NCI-H1436 treated with DMSO at 0.1 percent for 48 hours (cell line): ENCODE results near the gene CD72.
"Not testable (repeated sequence)": the region's sequence is repeated elsewhere in the genome, so short reads cannot be mapped to it uniquely, and the experiment has no call there.

Source experiments
- DNase-seq: peaks from one replicate; lab custom pipeline; 2025; lab: John Stamatoyannopoulos, UW

The CD72 gene

GRCh38 chr9:35649431-35650340 lies 31.5 kb upstream of the CD72 start:
- no peak for DNase-seq

GRCh38 chr9:35646533-35647265 lies 28.5 kb upstream of the CD72 start:
- DNase-seq, result peak; percentile 62

GRCh38 chr9:35646153-35646532 lies 27.9 kb upstream of the CD72 start:
- no peak for DNase-seq

GRCh38 chr9:35645736-35646135 lies 27.5 kb upstream of the CD72 start:
- not testable (repeated sequence) for DNase-seq

GRCh38 chr9:35643046-35643445 lies 24.8 kb upstream of the CD72 start:
- DNase-seq, result no peak

GRCh38 chr9:35641478-35641877 lies 23.3 kb upstream of the CD72 start:
- not testable (repeated sequence) for DNase-seq

- DNase-seq, result not testable (repeated sequence)
Observed at GRCh38 chr9:35640431-35640830, 22.2 kb upstream of the CD72 start.

- no peak for DNase-seq
Observed at GRCh38 chr9:35639631-35640030, 21.4 kb upstream of the CD72 start.

- DNase-seq, result not testable (repeated sequence)
Observed at GRCh38 chr9:35639225-35639624, 21.0 kb upstream of the CD72 start.

GRCh38 chr9:35638751-35639150 lies 20.5 kb upstream of the CD72 start:
- not testable (repeated sequence) for DNase-seq

- DNase-seq, result not testable (repeated sequence)
Observed at GRCh38 chr9:35637427-35637955, 19.3 kb upstream of the CD72 start.

- not testable (repeated sequence) for DNase-seq
Observed at GRCh38 chr9:35636877-35637246, 18.6 kb upstream of the CD72 start.

GRCh38 chr9:35636135-35636876 lies 18.1 kb upstream of the CD72 start:
- no peak for DNase-seq

- no peak for DNase-seq
Observed at GRCh38 chr9:35635730-35636129, 17.5 kb upstream of the CD72 start.

GRCh38 chr9:35629597-35629996 lies 11.4 kb upstream of the CD72 start:
- DNase-seq, result no peak

GRCh38 chr9:35628389-35628991 lies 10.3 kb upstream of the CD72 start:
- no peak for DNase-seq

- DNase-seq, result no peak
Observed at GRCh38 chr9:35627575-35627974, 9.4 kb upstream of the CD72 start.

- no peak for DNase-seq
Observed at GRCh38 chr9:35619800-35620158, 1.6 kb upstream of the CD72 start.

GRCh38 chr9:35618854-35619799 lies 914 bp upstream of the CD72 start:
- DNase-seq, result no peak

GRCh38 chr9:35617548-35617947 lies 665 bp downstream of the CD72 start:
- DNase-seq, result no peak
